ENCODE results near the gene ACER3.

ACER3 gene

DNA sequence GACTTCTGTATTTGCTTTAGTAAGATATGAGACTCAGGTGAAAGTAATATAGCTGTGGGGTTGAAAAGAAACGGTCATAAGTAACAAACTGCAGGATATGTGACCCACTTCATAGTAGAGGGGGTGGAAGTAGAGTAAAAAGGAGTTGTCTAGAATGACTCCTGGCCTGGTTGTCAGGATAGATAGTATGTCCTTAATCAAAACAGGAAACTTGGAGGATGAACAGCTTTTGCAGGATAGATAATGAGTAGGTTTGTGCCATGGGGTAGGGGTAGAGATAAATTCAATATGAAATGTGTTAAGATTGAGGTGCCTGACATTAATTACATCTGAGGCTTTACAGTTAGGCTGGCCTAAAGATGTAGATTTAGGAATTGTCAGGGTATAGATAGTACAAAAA lies 126.5 kb downstream of the ACER3 start:
- Histone ChIP-seq H3K9me3 (ENCODE audit: insufficient read depth, low read depth, low read length) (no peaks in the 10 kb centered on the region), H3K4me2 (ENCODE audit: low read length) (no peak overlapping the region), H3K79me1 (ENCODE audit: low read length) (no peaks in the 10 kb centered on the region), H2BK120ac (ENCODE audit: insufficient read depth, low read length, poor library complexity) (no peak overlapping the region), H3K18ac (ENCODE audit: low read length) (no peak overlapping the region), H3K27ac (ENCODE audit: low read depth, low read length) (no peak overlapping the region), H3K36me3 (ENCODE audit: control insufficient read depth in 1 of 2, insufficient read depth in 2 of 2, low read length in 2 of 2) (peaks cover 0 to 7% of the 10 kb centered on the region in 2 experiments), H4K12ac (ENCODE audit: low read depth, low read length) (no peak overlapping the region), H3K9ac (ENCODE audit: low read length) (no peak overlapping the region), H3K27me3 (ENCODE audit: insufficient read depth, low read length) (no peaks in the 10 kb centered on the region), H3K23ac (ENCODE audit: low read length) (no peak overlapping the region), H2AK5ac (ENCODE audit: low read length) (no peak overlapping the region), H2BK5ac (ENCODE audit: low read depth, low read length, poor library complexity) (no peak overlapping the region), H3K4me3 (ENCODE audit: low read depth, low read length) (no peak overlapping the region), H2AFZ (ENCODE audit: insufficient read depth, low read length, poor library complexity) (no peak overlapping the region), H3K14ac (ENCODE audit: low read length) (no peak overlapping the region), H3K4me1 (ENCODE audit: control insufficient read depth in 1 of 2, insufficient read depth in 2 of 2, low read length in 2 of 2) (peaks cover 3 to 4% of the 10 kb centered on the region in 2 experiments), H4K8ac (ENCODE audit: low read depth, low read length) (no peak overlapping the region), H2BK12ac (ENCODE audit: low read length) (no peak overlapping the region), H3K79me2 (ENCODE audit: control insufficient read depth, insufficient read depth, low read length, poor library complexity) (no peaks in the 10 kb centered on the region), H4K91ac (ENCODE audit: low read depth, low read length) (no peak overlapping the region), H3K4ac (ENCODE audit: low read depth, low read length) (no peak overlapping the region)
- DNase-seq: no peak
- no CpG with 5 or more reads among the region's 1 CpG for WGBS (ENCODE audit: extremely low coverage, insufficient coverage, insufficient read length)

DNA sequence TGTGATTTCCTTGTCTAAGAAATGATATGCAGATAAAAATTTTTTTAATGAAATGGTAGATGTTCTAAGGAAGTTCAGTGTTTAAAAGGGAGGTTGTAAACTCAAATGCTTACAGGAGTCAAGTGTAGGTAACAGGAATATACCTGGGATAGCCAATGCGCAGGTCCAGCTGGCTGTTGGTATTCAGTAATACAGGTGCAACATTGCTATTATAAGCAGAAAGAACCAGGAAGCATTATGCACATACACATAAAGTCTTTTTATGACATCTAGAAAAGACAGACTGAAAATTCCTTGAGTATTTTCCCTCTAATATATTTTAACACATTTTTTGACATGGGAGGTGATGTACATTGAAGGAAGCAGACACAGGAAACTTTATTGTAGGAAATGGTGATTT lies 129.9 kb downstream of the ACER3 start:
- H4K8ac ChIP-seq (ENCODE audit: low read depth, low read length): no peak overlapping the region
- H3K27ac ChIP-seq (ENCODE audit: low read depth, low read length): no peak overlapping the region
- H3K14ac ChIP-seq (ENCODE audit: low read length): no peak overlapping the region
- H4K12ac ChIP-seq (ENCODE audit: low read depth, low read length): no peak overlapping the region
- no peak for DNase-seq
- H3K27me3 ChIP-seq (ENCODE audit: insufficient read depth, low read length): no peaks in the 10 kb centered on the region
- H3K4me1 ChIP-seq (ENCODE audit: control insufficient read depth in 1 of 2, insufficient read depth in 2 of 2, low read length in 2 of 2): no peaks in the 10 kb centered on the region
- no peak overlapping the region for H2BK120ac ChIP-seq (ENCODE audit: insufficient read depth, low read length, poor library complexity)
- no peak overlapping the region for H3K4ac ChIP-seq (ENCODE audit: low read depth, low read length)
- H3K9ac ChIP-seq (ENCODE audit: low read length): no peak overlapping the region
- no peaks in the 10 kb centered on the region for H3K79me1 ChIP-seq (ENCODE audit: low read length)
- H3K18ac ChIP-seq (ENCODE audit: low read length): no peak overlapping the region
- H3K23ac ChIP-seq (ENCODE audit: low read length): no peak overlapping the region
- no CpG with 5 or more reads among the region's 1 CpG for WGBS (ENCODE audit: extremely low coverage, insufficient coverage, insufficient read length)
- H2AK5ac ChIP-seq (ENCODE audit: low read length): no peak overlapping the region
- H3K4me3 ChIP-seq (ENCODE audit: low read depth, low read length): no peak overlapping the region
- H2AFZ ChIP-seq (ENCODE audit: insufficient read depth, low read length, poor library complexity): no peak overlapping the region
- no peaks in the 10 kb centered on the region for H3K9me3 ChIP-seq (ENCODE audit: insufficient read depth, low read depth, low read length)
- no peak overlapping the region for H3K4me2 ChIP-seq (ENCODE audit: low read length)
- no peak overlapping the region for H4K91ac ChIP-seq (ENCODE audit: low read depth, low read length)
- H2BK5ac ChIP-seq (ENCODE audit: low read depth, low read length, poor library complexity): no peak overlapping the region
- H2BK12ac ChIP-seq (ENCODE audit: low read length): no peak overlapping the region
- no peaks in the 10 kb centered on the region for H3K79me2 ChIP-seq (ENCODE audit: control insufficient read depth, insufficient read depth, low read length, poor library complexity)
- H3K36me3 ChIP-seq (ENCODE audit: control insufficient read depth in 1 of 2, insufficient read depth in 2 of 2, low read length in 2 of 2): peaks cover 2 to 7% of the 10 kb centered on the region in 2 experiments

DNA sequence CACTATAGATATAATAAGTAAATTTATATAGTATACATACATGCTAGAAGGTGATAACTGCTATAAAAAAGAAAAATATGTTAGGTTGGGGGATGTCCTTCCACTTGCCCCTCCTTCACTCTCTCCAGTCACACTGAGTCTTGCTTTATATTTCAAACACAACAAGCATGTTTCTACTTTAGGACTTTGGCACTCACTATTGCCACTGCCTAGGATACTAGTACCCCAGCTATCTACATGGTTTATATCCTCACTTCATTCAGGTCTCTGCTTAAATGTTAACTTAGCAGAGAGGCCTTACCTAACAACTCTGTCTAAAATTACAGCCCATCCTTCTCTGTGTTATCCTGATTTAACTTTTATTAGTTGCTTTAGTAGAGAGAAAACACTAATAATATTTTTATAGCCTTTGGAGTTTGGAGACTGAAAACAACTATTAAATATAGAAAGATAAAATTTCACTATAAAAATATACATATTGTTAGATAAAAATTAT lies 134.4 kb downstream of the ACER3 start:
- H3K18ac ChIP-seq (ENCODE audit: low read length): no peak overlapping the region
- H3K4me3 ChIP-seq (ENCODE audit: low read depth, low read length): no peak overlapping the region
- no peak overlapping the region for H4K91ac ChIP-seq (ENCODE audit: low read depth, low read length)
- H3K9me3 ChIP-seq (ENCODE audit: insufficient read depth, low read depth, low read length): no peaks in the 10 kb centered on the region
- no peak overlapping the region for H4K8ac ChIP-seq (ENCODE audit: low read depth, low read length)
- H3K27ac ChIP-seq (ENCODE audit: low read depth, low read length): no peak overlapping the region
- H3K4me2 ChIP-seq (ENCODE audit: low read length): no peak overlapping the region
- no peak overlapping the region for H2BK120ac ChIP-seq (ENCODE audit: insufficient read depth, low read length, poor library complexity)
- no peak overlapping the region for H2BK12ac ChIP-seq (ENCODE audit: low read length)
- no peak overlapping the region for H2AFZ ChIP-seq (ENCODE audit: insufficient read depth, low read length, poor library complexity)
- no peak overlapping the region for H2AK5ac ChIP-seq (ENCODE audit: low read length)
- H3K4me1 ChIP-seq (ENCODE audit: control insufficient read depth in 1 of 2, insufficient read depth in 2 of 2, low read length in 2 of 2): no peaks in the 10 kb centered on the region
- H3K23ac ChIP-seq (ENCODE audit: low read length): no peak overlapping the region
- DNase-seq: no peak
- H2BK5ac ChIP-seq (ENCODE audit: low read depth, low read length, poor library complexity): no peak overlapping the region
- no peaks in the 10 kb centered on the region for H3K79me1 ChIP-seq (ENCODE audit: low read length)
- no peak overlapping the region for H4K12ac ChIP-seq (ENCODE audit: low read depth, low read length)
- peaks cover 0 to 2% of the 10 kb centered on the region in 2 experiments for H3K36me3 ChIP-seq (ENCODE audit: control insufficient read depth in 1 of 2, insufficient read depth in 2 of 2, low read length in 2 of 2)
- H3K4ac ChIP-seq (ENCODE audit: low read depth, low read length): no peak overlapping the region
- H3K14ac ChIP-seq (ENCODE audit: low read length): no peak overlapping the region
- H3K79me2 ChIP-seq (ENCODE audit: control insufficient read depth, insufficient read depth, low read length, poor library complexity): no peaks in the 10 kb centered on the region
- H3K27me3 ChIP-seq (ENCODE audit: insufficient read depth, low read length): no peaks in the 10 kb centered on the region
- no peak overlapping the region for H3K9ac ChIP-seq (ENCODE audit: low read length)

DNA sequence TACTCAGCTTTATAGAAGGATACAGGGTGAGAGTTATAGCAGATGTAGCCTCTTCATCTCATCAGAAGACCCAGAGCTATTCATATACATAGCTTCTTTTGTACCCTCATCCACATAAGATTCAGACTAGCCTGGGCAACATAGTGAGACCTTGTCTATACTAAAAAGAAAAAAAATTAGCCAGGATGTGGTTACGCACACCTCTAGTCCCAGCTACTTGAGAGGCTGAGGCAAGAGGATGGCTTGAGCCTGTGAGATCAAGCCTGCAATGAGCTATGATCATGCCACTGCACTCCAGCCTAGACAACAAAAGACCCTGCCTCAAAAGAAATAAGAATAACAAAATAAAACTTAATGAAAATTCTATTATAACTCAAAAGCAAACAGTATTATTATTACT lies 136.8 kb downstream of the ACER3 start:
- Histone ChIP-seq H3K4me1 (ENCODE audit: control insufficient read depth in 1 of 2, insufficient read depth in 2 of 2, low read length in 2 of 2) (no peaks in the 10 kb centered on the region), H2BK120ac (ENCODE audit: insufficient read depth, low read length, poor library complexity) (no peak overlapping the region), H3K9ac (ENCODE audit: low read length) (no peak overlapping the region), H3K23ac (ENCODE audit: low read length) (no peak overlapping the region), H4K12ac (ENCODE audit: low read depth, low read length) (no peak overlapping the region), H2BK12ac (ENCODE audit: low read length) (no peak overlapping the region), H3K4ac (ENCODE audit: low read depth, low read length) (no peak overlapping the region), H3K36me3 (ENCODE audit: control insufficient read depth in 1 of 2, insufficient read depth in 2 of 2, low read length in 2 of 2) (peaks cover 0 to 2% of the 10 kb centered on the region in 2 experiments), H3K14ac (ENCODE audit: low read length) (no peak overlapping the region), H3K18ac (ENCODE audit: low read length) (no peak overlapping the region), H2AK5ac (ENCODE audit: low read length) (no peak overlapping the region), H3K4me3 (ENCODE audit: low read depth, low read length) (no peak overlapping the region), H4K8ac (ENCODE audit: low read depth, low read length) (no peak overlapping the region), H3K27ac (ENCODE audit: low read depth, low read length) (no peak overlapping the region), H3K79me1 (ENCODE audit: low read length) (no peaks in the 10 kb centered on the region), H3K9me3 (ENCODE audit: insufficient read depth, low read depth, low read length) (no peaks in the 10 kb centered on the region), H3K27me3 (ENCODE audit: insufficient read depth, low read length) (no peaks in the 10 kb centered on the region), H2AFZ (ENCODE audit: insufficient read depth, low read length, poor library complexity) (no peak overlapping the region), H4K91ac (ENCODE audit: low read depth, low read length) (no peak overlapping the region), H3K4me2 (ENCODE audit: low read length) (no peak overlapping the region), H3K79me2 (ENCODE audit: control insufficient read depth, insufficient read depth, low read length, poor library complexity) (no peaks in the 10 kb centered on the region), H2BK5ac (ENCODE audit: low read depth, low read length, poor library complexity) (no peak overlapping the region)
- no CpG with 5 or more reads among the region's 1 CpG for WGBS (ENCODE audit: extremely low coverage, insufficient coverage, insufficient read length)
- no peak for DNase-seq

Measured in trophoblast cell (in vitro differentiated cells and primary cell).